GM12878 (cell line): Measurements from ENCODE around the gene CHD9. TPM values are rescaled to one million over a fixed set of nuclear protein-coding genes. Genes with fewer than 3 reads are reported as not detected.

Experiments
- ATAC-seq: fragments of 200-7000 bp; cut with Tn5 transposase; 3 replicates; pipeline ENCODE4 v1.9.1; 2020; ENCODE audit warnings: mild to moderate bottlenecking, moderate library complexity
- BruUV-seq: library from RNA; stranded (reverse); fragments of 400-500 nt; replicated peaks from 2 replicates; lab custom pipeline; 2021; lab: Mats Ljungman, UMichigan
- CTCF ChIA-PET: fragments of 300-600 bp; sonication (Branson Sonifier 250); formaldehyde crosslinking; extraction: SDS; loops from one replicate; lab custom pipeline; 2021; ENCODE audit warnings: inconsistent platforms; lab: Yijun Ruan, JAX
- POLR2A ChIA-PET: fragments of 350-600 bp; formaldehyde crosslinking; extraction: SDS; loops from one replicate; lab custom pipeline; 2021; ENCODE audit warnings: inconsistent platforms; lab: Charles Lee
- RAD21 ChIA-PET: fragments of 300-600 bp; sonication (Branson Sonifier 250); formaldehyde crosslinking; loops from one replicate; lab custom pipeline; 2023; ENCODE audit warnings: antibody characterized with exemption; ENCODE audit not compliant: unreplicated experiment; lab: Charles Lee
- SMC1A ChIA-PET: fragments of 300-600 bp; sonication (Branson Sonifier 250); formaldehyde crosslinking; loops from one replicate; lab custom pipeline; 2023; ENCODE audit not compliant: unreplicated experiment, uncharacterized antibody; lab: Charles Lee
- DNase-seq: peaks from one replicate; pipeline ENCODE4 v3.0.0-alpha.2; 2011; ENCODE audit warnings: low read depth, low spot score
- FAIRE-seq: peaks from 3 replicates; lab custom pipeline; 2011; peaks lifted over from hg19 to GRCh38; lab: Jason Lieb, UNC
- H2AFZ ChIP-seq: 2 replicates; pipeline ENCODE4 v1.6.0; 2011; ENCODE audit warnings: low read depth, low read length, control low read depth; ENCODE audit not compliant: control insufficient read depth
- H3K27ac ChIP-seq: 2 replicates; pipeline ENCODE4 v1.5.1; 2011; ENCODE audit warnings: control low read depth; ENCODE audit not compliant: control insufficient read depth, insufficient read depth
- H3K27me3 ChIP-seq, 2 experiments: replicated peaks in 1 of 2; 2 replicates each; pipeline versions ENCODE4 v1.6.0 to v1.6.1; 2011; ENCODE audit warnings: low read length in 1 of 2; ENCODE audit not compliant: control insufficient read depth in 2 of 2, insufficient read depth in 2 of 2
- H3K36me3 ChIP-seq, 2 experiments: 2 replicates each; pipeline ENCODE4 v1.5.1; 2011; ENCODE audit warnings: low read length in 1 of 2; ENCODE audit not compliant: control insufficient read depth in 2 of 2, insufficient read depth in 2 of 2
- H3K4me1 ChIP-seq: 2 replicates; pipeline ENCODE4 v1.6.1; 2011; ENCODE audit warnings: mild to moderate bottlenecking, low read length, moderate library complexity, mixed read lengths; ENCODE audit not compliant: control insufficient read depth, insufficient read depth
- H3K4me2 ChIP-seq: 2 replicates; pipeline ENCODE4 v1.6.0; 2011; ENCODE audit warnings: control low read depth; ENCODE audit not compliant: control insufficient read depth, insufficient read depth
- H3K4me3 ChIP-seq: fragments of 200-600 bp; sonication (generic); 2 replicates; pipeline ENCODE4 v1.5.1; 2016
- H3K79me2 ChIP-seq: 2 replicates; pipeline ENCODE4 v1.6.0; 2011; ENCODE audit warnings: low read length; ENCODE audit not compliant: control insufficient read depth, insufficient read depth
- H3K9ac ChIP-seq: 2 replicates; pipeline ENCODE4 v1.8.0; 2011; ENCODE audit warnings: low read length, control low read depth, mixed read lengths; ENCODE audit not compliant: control insufficient read depth, insufficient read depth
- H3K9me3 ChIP-seq: replicated peaks from 3 replicates; pipeline ENCODE4 v1.5.1; 2011; ENCODE audit warnings: mild to moderate bottlenecking, low read length; ENCODE audit not compliant: control insufficient read depth, insufficient read depth
- H4K20me1 ChIP-seq: 2 replicates; pipeline ENCODE4 v1.6.0; 2011; ENCODE audit not compliant: control insufficient read depth, insufficient read depth
- DPF2 ChIP-seq: fragments of 450-650 bp; IDR thresholded peaks from 2 replicates; pipeline ENCODE4 v1.6.1; 2017; ENCODE audit warnings: mild to moderate bottlenecking
- IRF3 ChIP-seq: fragments of 450-650 bp; IDR thresholded peaks from 2 replicates; pipeline ENCODE4 v1.6.1; 2014; ENCODE audit warnings: mild to moderate bottlenecking
- ZNF384 ChIP-seq: IDR thresholded peaks from 2 replicates; pipeline ENCODE4 v1.6.1; 2012; ENCODE audit warnings: low read depth, mild to moderate bottlenecking, low read length, improper control_type of control experiment, borderline replicate concordance
- WGBS: methylation state at CpG from one replicate; pipeline ENCODE4 v1.1.6; 2016; ENCODE audit warnings: low lambda C conversion rate; ENCODE audit not compliant: insufficient replicate concordance, insufficient coverage; ENCODE audit errors: missing lambda C conversion rate; 5-methylcytosine and 5-hydroxymethylcytosine counted together
- in situ Hi-C: fragments of 300-500 bp; cut with MboI; formaldehyde crosslinking; loops from 9 replicates; pipeline ENCODE4 v1.14.3; 2018; ENCODE audit warnings: mixed read lengths
- intact Hi-C: fragments of 100-400 bp; cut with micrococcal nuclease; formaldehyde crosslinking; loops from one replicate; pipeline ENCODE4 v1.14.2; 2022; ENCODE audit not compliant: unreplicated experiment
- polyA plus RNA-seq, 11 experiments: library from polyadenylated mRNA; depleted of rRNA in 4 of 11; unstranded in 6 of 11; stranded (reverse) in 5 of 11; fragments of >200 nt; fragmentation: Nextera tagmentation in 4 of 11; fragmentation: Illumina TruSeq in 1 of 11; extraction: Ambion mirVana in 4 of 11; extraction: Trizol in 1 of 11; gene quantifications; 1 replicate in 1 of 11; 2 replicates in 10 of 11; pipeline versions ENCODE4 v1.2.1 to v1.2.3, GENCODE V29; 2011 to 2016; ENCODE audit warnings: inconsistent platforms in 2 of 11, missing spikeins in 2 of 11, low read depth in 1 of 11
- total RNA-seq, 4 experiments: library from RNA; depleted of rRNA in 3 of 4; stranded (reverse); fragments of >200 nt in 3 of 4; fragmentation: Illumina TruSeq in 1 of 4; extraction: Trizol in 1 of 4; gene quantifications; 2 replicates each; pipeline versions ENCODE4 v1.2.1 to v1.2.3, GENCODE V29; 2013 to 2021
- TF ChIP-seq, protein P1 (sequence below): fragments of 450-650 bp; IDR thresholded peaks from 2 replicates; pipeline ENCODE4 v1.6.1; 2016; ENCODE audit warnings: mild to moderate bottlenecking, moderate library complexity, borderline replicate concordance
- TF ChIP-seq, protein P2 (sequence below): fragments of 450-650 bp; IDR thresholded peaks from 2 replicates; pipeline ENCODE4 v1.6.1; 2016; ENCODE audit warnings: mild to moderate bottlenecking

The CHD9 gene
- total and polyA plus RNA-seq, 10 of the 15 experiments (the other 5 are each of a cell fraction or from before 2014, with no cell fraction given) = 29.2 to 95.7 (median 54.3) TPM

DNA sequence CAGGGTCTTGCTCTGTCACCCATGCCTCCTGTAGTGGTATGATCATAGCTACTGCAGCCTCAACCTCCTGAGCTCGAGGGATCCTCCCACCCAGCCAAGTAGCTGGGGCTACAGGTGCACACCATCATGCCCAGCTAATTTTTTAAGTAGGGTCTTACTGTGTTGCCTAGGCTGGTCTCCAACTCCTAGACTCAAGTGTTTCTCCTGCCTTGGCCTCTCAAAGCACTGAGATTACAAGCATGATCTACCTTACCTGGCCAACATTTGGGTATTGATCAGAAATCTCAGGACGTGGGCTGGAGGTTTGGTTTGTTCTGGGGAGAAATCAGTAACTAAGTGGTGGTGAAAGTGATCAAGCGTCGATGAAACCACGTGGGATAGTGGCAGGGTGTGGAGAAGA lies 4.1 kb downstream of the CHD9 start (continued):
- no peak for TF ChIP-seq ZNF384

- 97% methylated on average over 7 of the region's 7 CpGs for WGBS
These were observed 4.9 kb downstream of the CHD9 start for GRCh38 chr16:53059672-53060071.

More at GRCh38 chr16:53059672-53060071, 4.9 kb downstream of the CHD9 start:
- peaks cover 0 to 6% of the 10 kb centered on the region in 2 experiments; a peak in 1 of 4 replicates for H3K36me3 ChIP-seq
- SMC1A ChIA-PET = interaction anchor here (0.6 to 19.1 kb wide), 16 partner anchors 8 to 155 kb away, joined by 3 to 270 read pairs (median 6); no protein-coding TSS in a partner anchor
- H3K79me2 ChIP-seq = peaks cover 76% of the 10 kb centered on the region
- no peak for ATAC-seq
- H3K27ac ChIP-seq = peak overlapping the region; percentile 69
- TF ChIP-seq, protein P1, sequence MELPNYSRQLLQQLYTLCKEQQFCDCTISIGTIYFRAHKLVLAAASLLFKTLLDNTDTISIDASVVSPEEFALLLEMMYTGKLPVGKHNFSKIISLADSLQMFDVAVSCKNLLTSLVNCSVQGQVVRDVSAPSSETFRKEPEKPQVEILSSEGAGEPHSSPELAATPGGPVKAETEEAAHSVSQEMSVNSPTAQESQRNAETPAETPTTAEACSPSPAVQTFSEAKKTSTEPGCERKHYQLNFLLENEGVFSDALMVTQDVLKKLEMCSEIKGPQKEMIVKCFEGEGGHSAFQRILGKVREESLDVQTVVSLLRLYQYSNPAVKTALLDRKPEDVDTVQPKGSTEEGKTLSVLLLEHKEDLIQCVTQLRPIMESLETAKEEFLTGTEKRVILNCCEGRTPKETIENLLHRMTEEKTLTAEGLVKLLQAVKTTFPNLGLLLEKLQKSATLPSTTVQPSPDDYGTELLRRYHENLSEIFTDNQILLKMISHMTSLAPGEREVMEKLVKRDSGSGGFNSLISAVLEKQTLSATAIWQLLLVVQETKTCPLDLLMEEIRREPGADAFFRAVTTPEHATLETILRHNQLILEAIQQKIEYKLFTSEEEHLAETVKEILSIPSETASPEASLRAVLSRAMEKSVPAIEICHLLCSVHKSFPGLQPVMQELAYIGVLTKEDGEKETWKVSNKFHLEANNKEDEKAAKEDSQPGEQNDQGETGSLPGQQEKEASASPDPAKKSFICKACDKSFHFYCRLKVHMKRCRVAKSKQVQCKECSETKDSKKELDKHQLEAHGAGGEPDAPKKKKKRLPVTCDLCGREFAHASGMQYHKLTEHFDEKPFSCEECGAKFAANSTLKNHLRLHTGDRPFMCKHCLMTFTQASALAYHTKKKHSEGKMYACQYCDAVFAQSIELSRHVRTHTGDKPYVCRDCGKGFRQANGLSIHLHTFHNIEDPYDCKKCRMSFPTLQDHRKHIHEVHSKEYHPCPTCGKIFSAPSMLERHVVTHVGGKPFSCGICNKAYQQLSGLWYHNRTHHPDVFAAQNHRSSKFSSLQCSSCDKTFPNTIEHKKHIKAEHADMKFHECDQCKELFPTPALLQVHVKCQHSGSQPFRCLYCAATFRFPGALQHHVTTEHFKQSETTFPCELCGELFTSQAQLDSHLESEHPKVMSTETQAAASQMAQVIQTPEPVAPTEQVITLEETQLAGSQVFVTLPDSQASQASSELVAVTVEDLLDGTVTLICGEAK = peak; percentile 82
- TF ChIP-seq IRF3 (no peak), DPF2 (no peak)
- TF ChIP-seq, protein P2, sequence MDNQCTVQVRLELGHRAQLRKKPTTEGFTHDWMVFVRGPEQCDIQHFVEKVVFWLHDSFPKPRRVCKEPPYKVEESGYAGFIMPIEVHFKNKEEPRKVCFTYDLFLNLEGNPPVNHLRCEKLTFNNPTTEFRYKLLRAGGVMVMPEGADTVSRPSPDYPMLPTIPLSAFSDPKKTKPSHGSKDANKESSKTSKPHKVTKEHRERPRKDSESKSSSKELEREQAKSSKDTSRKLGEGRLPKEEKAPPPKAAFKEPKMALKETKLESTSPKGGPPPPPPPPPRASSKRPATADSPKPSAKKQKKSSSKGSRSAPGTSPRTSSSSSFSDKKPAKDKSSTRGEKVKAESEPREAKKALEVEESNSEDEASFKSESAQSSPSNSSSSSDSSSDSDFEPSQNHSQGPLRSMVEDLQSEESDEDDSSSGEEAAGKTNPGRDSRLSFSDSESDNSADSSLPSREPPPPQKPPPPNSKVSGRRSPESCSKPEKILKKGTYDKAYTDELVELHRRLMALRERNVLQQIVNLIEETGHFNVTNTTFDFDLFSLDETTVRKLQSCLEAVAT = peak; percentile 46; the same call in 1 of the 2 replicates
- TF ChIP-seq, all 136 proteins: peak for 2
- FAIRE-seq (no peak), DNase-seq (no peak)
- ChIA-PET CTCF (interaction anchor here (0.6 to 2.6 kb wide), 10 partner anchors 9 to 214 kb away, joined by 3 to 19 read pairs (median 4); no protein-coding TSS in a partner anchor), RAD21 (interaction anchor here (1.1 to 9.9 kb wide), 8 partner anchors 32 to 153 kb away, joined by 3 to 97 read pairs (median 20); no protein-coding TSS in a partner anchor), POLR2A (interaction anchor here (0.8 to 12.5 kb wide), 3 partner anchors 10 to 161 kb away, joined by 3 to 142 read pairs (median 11); no protein-coding TSS in a partner anchor)
- in situ Hi-C loops = loop anchor here (5.0 to 10.0 kb wide), 4 partner anchors 38 to 458 kb away; no protein-coding TSS in a partner anchor
- BruUV-seq = no TSS peak
- no peak overlapping the region for H3K4me3 ChIP-seq
- intact Hi-C loops = loop anchor here (5.0 to 10.0 kb wide), 3 partner anchors 53 to 443 kb away; partner anchors contain the start of gene AKTIP
- no peaks in the 10 kb centered on the region for H3K9me3 ChIP-seq
- H3K4me1 ChIP-seq = peaks cover 50% of the 10 kb centered on the region
- no peaks in the 10 kb centered on the region for H4K20me1 ChIP-seq
- H3K4me2 ChIP-seq = peak overlapping the region; percentile 95
- no peak overlapping the region for H3K9ac ChIP-seq
- H2AFZ ChIP-seq = no peak overlapping the region
- H3K27me3 ChIP-seq = no peaks in the 10 kb centered on the region
